Measurements from ENCODE around the gene TMEM178B. TPM values are rescaled to one million over a fixed set of nuclear protein-coding genes. Genes with fewer than 3 reads are reported as not detected.
"Not testable (repeated sequence)": the region's sequence is repeated elsewhere in the genome, so short reads cannot be mapped to it uniquely, and the experiment has no call there.

Gene TMEM178B
- total RNA-seq, 1 donor from 2014 or later = 0.74 TPM

GRCh38 chr7:141074162-141074991 is 513 bp downstream of the TMEM178B start:
- DNase-seq (ENCODE audit: low spot score) = no peak

DNA sequence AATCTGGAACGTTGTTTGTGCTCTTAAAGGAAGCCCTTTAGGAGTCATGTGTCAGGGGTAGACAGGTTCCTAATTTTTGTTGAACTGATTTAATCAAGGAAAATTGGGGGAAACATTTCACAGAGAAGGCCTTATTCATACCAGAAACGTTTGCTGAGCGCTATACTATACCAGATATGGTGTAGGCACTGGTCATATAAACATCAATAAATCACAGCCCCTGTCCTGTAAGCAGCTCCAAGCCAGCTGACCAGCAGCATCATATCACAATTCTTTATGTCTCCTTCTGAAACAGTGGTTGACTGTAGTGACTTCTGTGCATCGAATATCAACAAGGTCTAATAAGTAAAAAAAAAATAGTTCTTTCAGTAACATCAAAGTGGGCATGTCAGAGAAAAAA is 1.1 kb downstream of the TMEM178B start:
- no peak for DNase-seq (ENCODE audit: low spot score)

DNA sequence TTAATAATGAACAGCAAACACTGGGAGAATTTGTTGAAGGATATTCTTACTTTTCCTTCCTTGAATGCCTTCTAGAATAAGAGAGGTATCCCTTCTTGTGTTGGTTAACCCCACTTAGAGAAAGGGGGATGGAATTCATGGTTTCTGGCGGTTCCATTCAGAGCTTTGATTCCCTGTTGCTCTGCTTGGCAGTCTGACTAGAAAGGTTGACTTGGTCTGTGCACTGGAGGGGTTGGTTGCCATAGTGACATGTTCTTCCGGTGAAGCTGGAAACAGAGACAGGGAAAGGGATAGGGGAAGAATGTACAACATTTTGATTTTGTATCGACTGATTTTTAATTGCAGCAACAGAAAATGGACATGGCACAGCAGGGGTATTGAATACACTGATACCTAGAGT is 2.5 kb downstream of the TMEM178B start:
- DNase-seq (ENCODE audit: low spot score) = no peak

GRCh38 chr7:141079219-141079618 is 5.4 kb downstream of the TMEM178B start:
- no peak for DNase-seq (ENCODE audit: low spot score)

DNA sequence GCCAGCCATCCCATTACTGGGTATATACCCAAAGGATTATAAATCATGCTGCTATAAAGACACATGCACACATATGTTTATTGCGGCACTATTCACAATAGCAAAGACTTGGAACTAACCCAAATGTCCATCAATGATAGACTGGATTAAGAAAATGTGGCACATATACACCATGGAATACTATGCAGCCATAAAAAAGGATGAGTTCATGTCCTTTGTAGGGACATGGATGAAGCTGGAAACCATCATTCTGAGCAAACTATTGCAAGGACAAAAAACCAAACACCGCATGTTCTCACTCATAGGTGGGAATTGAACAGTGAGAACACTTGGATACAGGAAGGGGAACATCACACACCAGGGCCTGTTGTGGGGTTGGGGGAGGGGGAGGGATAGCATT is 15.6 kb downstream of the TMEM178B start:
- not testable (repeated sequence) for DNase-seq (ENCODE audit: low spot score)

GRCh38 chr7:141094336-141095070 is 20.6 kb downstream of the TMEM178B start:
- DNase-seq (ENCODE audit: low spot score) = no peak

DNA sequence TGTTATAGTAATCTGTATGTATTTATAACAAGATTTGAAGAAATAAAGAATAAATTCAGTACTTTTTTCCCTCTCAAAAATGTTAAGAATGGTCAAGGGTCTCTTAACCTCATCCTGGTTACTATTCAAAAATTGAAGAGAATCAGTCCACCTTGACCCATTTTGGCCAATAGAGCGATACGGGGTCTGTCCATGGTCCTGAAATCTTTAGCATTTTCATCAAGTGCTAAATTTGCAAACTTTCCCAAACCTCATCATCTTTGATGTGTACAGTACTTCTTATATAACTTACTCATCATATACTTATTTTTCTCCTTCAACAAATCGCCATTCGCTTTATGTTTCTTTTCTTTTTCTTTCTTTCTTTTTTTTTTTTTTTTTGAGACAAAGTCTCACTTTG is 23.6 kb downstream of the TMEM178B start:
- DNase-seq (ENCODE audit: low spot score) = no peak

DNA sequence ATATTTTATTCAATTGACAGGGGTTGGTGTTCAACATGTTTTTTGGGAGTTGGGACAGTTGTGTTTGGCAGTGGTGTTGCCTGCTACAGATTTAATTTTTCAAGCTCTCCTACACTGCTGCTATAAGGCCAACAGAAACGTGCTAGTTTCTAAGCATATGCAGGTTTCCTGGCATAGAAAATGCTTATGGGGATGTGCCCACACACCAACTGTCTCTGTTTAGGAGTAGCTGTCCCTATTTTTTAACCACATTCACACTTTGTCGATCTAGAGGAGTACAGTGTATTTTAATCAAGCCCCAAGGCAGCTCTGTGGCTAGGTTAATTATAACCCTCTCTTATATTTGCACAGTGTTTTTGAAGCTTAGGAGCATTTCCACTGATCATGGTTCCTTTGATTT is 28.6 kb downstream of the TMEM178B start:
- DNase-seq (ENCODE audit: low spot score) = no peak

DNA sequence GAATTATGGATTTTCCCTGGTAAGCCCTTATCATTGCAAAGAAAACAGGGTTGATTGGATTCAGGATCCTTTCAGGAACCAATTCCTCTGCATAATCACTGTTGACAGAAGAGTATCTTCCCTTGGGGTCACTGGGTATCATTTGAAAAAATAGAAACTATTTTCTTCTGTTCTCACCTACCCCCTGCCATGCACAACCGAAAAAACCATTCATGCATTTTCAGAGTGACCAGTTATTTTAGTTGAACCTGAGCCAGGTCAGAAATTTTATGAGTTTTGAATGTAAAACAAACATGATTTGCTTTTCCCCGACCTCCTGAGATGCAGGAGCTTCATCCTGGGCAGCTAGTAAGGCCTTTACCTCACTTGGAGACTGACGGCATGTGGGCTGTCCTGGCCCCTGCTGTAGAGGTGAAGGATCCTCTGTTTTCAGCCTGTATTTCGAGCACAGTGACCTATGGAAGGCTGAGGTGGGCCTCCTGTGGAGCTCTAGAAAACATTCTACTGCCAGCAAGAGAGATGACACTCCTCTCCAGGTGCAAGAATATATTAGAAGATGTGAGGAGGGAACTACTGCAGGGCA is 30.1 kb downstream of the TMEM178B start:
- no peak for DNase-seq (ENCODE audit: low spot score)

DNA sequence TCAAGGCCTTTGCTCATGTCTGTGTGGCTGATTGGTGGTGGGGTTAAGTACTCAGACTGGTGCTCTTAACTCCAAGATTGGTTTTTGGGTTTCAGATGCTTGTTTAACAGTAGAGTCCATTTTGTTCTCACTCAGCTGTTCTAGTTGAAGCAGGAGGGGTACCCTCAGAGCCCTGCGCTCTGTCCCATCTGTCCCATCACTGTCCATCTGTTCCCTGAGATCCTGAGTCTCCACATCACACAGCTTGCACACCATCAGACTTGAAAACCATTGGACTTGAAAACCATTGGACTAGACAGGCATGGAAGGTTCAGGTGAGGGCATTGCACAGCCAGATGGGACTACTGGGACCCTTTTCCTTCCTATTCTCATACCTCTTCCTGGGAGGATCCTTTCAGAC is 39.3 kb downstream of the TMEM178B start:
- DNase-seq (ENCODE audit: low spot score) = no peak

DNA sequence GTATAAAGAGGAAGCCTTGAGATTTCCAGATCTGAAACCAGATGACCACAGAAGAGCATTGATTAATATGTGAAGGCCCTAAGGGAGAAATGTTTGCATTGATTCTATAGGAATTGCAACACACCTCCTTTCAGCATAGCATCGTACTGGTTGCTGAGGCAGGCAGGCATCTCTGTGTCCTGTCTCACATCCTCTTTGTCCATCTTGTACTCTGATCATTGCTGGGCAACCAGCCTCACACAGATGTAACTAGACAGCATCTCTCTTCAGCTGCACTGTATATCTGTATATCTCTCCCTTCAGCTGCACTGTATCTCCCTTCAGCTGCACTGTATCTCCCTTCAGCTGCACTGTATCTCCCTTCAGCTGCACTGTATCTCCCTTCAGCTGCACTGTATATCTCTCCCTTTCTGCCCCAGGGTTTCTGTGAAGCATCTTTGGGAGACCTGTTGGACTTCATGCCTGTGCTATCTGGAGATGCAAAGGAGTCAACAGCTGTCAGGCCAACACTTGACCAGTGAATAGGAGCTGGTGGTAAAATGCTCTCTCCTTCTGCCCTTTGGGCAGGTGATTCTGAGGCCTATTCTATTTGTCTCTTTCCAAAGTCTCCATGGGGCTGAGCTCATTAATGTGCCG is 40.3 kb downstream of the TMEM178B start:
- DNase-seq (ENCODE audit: low spot score) = no peak

- DNase-seq (ENCODE audit: low spot score) = no peak
Observed at GRCh38 chr7:141115965-141116364, 42.1 kb downstream of the TMEM178B start.

GRCh38 chr7:141116661-141117060 is 42.8 kb downstream of the TMEM178B start:
- not testable (repeated sequence) for DNase-seq (ENCODE audit: low spot score)

- no peak for DNase-seq (ENCODE audit: low spot score)
Observed at GRCh38 chr7:141118767-141119166, 44.9 kb downstream of the TMEM178B start.

DNA sequence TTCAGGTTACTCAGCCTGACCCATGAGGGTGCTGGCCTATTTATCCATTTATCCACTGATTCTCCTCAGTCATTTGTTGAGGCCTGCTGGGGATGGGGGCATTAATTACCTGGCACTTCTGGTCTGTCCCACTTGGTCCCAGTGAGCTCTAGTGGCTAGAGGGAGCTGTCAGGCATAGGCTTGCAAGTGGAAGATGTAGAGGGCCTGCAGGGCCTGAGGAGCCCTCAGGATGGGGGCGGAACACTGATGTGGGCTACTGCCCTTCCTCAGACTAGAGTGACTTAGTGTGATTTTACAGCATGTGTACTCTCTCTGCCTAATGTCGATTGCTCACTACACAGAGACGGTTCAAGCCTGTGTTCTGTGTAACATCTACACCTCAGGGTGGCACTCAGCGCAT is 45.3 kb downstream of the TMEM178B start:
- DNase-seq (ENCODE audit: low spot score) = no peak

DNA sequence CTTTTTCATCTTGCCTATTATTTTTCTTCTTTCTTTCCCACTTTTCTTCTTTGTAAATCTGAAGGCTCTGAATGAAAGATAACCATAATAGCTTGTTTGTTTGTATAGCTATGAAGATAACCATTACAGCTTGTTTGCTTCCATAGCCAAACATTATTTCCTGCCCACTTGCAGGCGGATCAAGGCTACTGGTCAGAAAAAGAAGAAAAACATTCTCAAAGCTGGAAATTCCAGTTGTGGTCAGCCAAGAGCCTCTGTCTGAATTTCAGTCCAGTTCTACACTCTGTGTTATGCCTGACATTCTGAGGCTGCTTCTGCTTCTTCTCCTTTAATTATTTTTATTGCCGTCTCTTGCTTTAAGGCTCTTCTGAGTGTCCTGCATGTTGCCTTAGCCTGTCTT is 48.9 kb downstream of the TMEM178B start:
- DNase-seq (ENCODE audit: low spot score) = no peak

- no peak for DNase-seq (ENCODE audit: low spot score)
Observed at GRCh38 chr7:141123522-141123921, 49.7 kb downstream of the TMEM178B start.

DNA sequence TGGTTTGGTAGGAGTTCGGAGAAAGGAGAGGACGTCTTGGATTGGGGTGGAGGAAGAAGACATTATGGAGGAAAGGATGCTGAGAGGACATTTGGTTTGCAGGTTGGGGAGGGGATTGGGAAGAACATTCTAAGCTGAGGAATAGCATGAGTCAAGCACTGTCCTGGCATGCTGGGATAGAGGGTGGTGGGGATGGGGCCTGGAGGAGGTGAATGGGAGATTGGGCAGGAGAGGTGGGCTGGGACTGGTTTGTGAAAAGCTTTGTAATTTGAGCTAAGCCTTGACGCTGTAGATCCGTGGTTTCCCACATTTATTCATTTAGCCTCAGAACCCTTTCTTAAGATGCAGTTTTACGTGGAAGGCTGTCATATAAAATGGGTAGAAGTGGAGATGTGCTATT is 52.2 kb downstream of the TMEM178B start:
- DNase-seq (ENCODE audit: low spot score) = no peak

- DNase-seq (ENCODE audit: low spot score) = no peak
Observed at GRCh38 chr7:141128506-141128905, 54.6 kb downstream of the TMEM178B start.

- no peak for DNase-seq (ENCODE audit: low spot score)
Observed at GRCh38 chr7:141128931-141129330, 55.1 kb downstream of the TMEM178B start.

DNA sequence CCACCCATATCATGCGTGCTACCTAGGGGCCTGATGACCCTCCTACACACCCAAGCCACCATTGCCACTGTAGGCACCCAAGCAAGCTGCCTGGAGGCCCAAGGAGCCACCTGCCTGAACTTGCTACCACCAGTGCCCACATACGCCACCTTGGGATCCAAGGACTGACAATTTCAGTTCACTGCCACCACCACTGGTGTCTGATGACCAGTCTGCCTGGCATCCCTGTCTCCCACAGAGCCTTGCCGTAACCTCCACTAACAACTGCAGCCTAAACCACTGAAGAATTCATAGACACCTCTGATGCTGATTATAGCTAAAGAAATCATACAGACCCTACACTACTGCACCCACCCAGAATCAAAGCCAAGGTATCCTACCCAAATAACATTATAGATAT is 58.8 kb downstream of the TMEM178B start:
- no peak for DNase-seq (ENCODE audit: low spot score)

DNA sequence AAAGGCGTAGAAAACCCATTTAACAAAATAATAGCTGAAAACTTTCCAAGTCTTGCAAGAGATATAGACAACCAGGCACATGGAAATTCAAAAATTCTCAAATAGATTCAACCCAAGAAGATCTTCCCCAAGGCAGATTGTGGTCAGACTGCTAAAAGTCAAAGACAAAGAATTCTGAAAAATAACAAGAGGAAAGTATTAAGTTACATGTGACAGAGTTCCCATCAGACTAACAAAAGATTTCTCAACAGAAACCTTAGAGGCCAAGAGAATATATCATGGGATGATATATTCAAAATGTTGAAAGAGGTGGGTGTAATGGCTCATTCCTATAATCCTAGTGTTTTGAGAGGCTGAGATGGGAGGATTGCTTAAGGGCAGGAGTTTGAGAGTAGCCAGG is 59.8 kb downstream of the TMEM178B start:
- no peak for DNase-seq (ENCODE audit: low spot score)

All from mesenteric fat pad (tissue), 1 donor.